Hepatocyte (in vitro differentiated cells): ENCODE data around the gene SELENOM.

Source experiments
- CTCF ChIP-seq: fragments of 200-600 bp; sonication (generic); IDR thresholded peaks from 2 replicates; pipeline ENCODE4 v1.5.1; 2016; ENCODE audit warnings: antibody characterized with exemption, mild to moderate bottlenecking; ENCODE audit not compliant: poor library complexity
- EZH2 ChIP-seq: fragments of 200-600 bp; sonication (generic); IDR thresholded peaks from 2 replicates; pipeline ENCODE4 v1.6.1; 2016; ENCODE audit warnings: antibody characterized with exemption, mild to moderate bottlenecking, borderline replicate concordance
- EZH2phosphoT487 ChIP-seq: fragments of 200-600 bp; sonication (generic); IDR thresholded peaks from one replicate; pipeline ENCODE4 v1.6.1; 2018; ENCODE audit warnings: antibody characterized with exemption, mild to moderate bottlenecking, low read depth, moderate library complexity; ENCODE audit not compliant: unreplicated experiment, severe bottlenecking

GRCh38 chr22:31142285-31142684 lies 34.9 kb upstream of the SELENOM start:
- TF ChIP-seq CTCF (no peak), EZH2 (no peak), EZH2phosphoT487 (no peak)
